Measurements from ENCODE around the gene POLA1. TPM values are rescaled to one million over a fixed set of nuclear protein-coding genes. Genes with fewer than 3 reads are reported as not detected.
"Not testable (repeated sequence)": the region's sequence is repeated elsewhere in the genome, so short reads cannot be mapped to it uniquely, and the experiment has no call there.

Gene POLA1
- total and polyA plus RNA-seq, 2 donors from 2014 or later = 2.2 to 9.7 TPM

DNA sequence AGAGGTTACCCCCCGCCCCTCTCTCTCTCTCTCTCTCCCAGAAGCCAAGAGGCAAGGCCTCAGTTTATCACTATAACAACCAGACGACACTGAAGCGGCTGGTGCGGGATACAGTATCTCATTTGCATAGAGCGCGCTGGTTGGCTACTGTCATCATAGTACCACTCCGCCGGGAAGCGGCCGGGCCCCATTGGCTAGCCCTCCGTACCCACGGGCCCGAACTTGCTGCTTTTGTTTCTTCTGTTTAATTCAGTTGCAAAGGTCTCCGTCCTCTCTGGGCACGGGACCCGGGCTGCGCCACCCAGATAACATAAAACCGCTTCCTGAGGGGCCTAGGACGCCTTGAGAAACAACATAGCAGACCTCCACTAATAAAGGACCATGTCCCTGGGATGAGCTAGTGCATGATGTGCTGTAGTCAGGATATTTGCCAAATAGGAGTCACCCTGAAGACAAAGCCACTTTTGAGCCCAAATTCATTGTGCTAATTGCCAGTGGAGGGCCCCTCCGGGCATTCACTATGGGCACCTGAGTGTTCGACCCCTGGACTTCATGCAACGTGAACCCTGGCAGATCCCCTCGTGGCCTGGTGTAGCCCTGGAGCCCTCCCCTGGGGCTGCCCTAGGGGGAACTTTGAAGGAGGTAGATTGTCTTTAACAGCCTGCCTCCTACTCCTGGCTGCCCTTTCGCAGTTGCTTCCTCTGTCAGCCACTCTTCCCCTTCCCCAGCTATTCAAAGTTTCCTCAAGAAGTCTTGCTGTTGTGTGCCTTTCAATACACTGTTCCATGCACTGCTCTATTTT is 46.3 kb upstream of the POLA1 start, which contains the start of gene PCYT1B:
Gene PCYT1B, minus strand, starts transcription at position 91 of the 802 bp plus-strand sequence. CDS start 242 bp downstream, outside the sequence.
- peak within 1 kb of the TSS in 2 of 3 donors; percentile 21 to 60 for H3K4me3 ChIP-seq (ENCODE audit: low read length in 3 of 3)
- TF ChIP-seq, protein P1, sequence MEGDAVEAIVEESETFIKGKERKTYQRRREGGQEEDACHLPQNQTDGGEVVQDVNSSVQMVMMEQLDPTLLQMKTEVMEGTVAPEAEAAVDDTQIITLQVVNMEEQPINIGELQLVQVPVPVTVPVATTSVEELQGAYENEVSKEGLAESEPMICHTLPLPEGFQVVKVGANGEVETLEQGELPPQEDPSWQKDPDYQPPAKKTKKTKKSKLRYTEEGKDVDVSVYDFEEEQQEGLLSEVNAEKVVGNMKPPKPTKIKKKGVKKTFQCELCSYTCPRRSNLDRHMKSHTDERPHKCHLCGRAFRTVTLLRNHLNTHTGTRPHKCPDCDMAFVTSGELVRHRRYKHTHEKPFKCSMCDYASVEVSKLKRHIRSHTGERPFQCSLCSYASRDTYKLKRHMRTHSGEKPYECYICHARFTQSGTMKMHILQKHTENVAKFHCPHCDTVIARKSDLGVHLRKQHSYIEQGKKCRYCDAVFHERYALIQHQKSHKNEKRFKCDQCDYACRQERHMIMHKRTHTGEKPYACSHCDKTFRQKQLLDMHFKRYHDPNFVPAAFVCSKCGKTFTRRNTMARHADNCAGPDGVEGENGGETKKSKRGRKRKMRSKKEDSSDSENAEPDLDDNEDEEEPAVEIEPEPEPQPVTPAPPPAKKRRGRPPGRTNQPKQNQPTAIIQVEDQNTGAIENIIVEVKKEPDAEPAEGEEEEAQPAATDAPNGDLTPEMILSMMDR (IDR thresholded peaks at IDR 0.05; ENCODE audit: borderline replicate concordance, extremely low read depth, insufficient read depth) = no peak
- H3K27ac ChIP-seq (ENCODE audit: low read depth in 2 of 2, low read length in 2 of 2) = no peak within 1 kb of the TSS
- peaks cover 2% of the 10 kb centered on the region for H3K27me3 ChIP-seq (ENCODE audit: control insufficient read depth, insufficient read depth, low read length)
- no peaks in the 10 kb centered on the region for H3K9me3 ChIP-seq (ENCODE audit: control insufficient read depth in 2 of 3, insufficient read depth in 1 of 3, low read length in 3 of 3)
- H3K36me3 ChIP-seq (ENCODE audit: control insufficient read depth in 2 of 3, insufficient read depth in 3 of 3, low read length in 3 of 3) = no peaks in the 10 kb centered on the region
- peaks cover 0 to 4% (median 0%) of the 10 kb centered on the region in 3 donors for H3K4me1 ChIP-seq (ENCODE audit: control insufficient read depth in 2 of 3, insufficient read depth in 2 of 3, low read depth in 1 of 3, low read length in 3 of 3)
- intact Hi-C loops (cut with DNase I) = no loop called here
- H3K9ac ChIP-seq (ENCODE audit: low read length in 3 of 3) = no peak within 1 kb of the TSS
- DNase-seq = peak; percentile 69 to 92 (median 88)
- no peak for FAIRE-seq

DNA sequence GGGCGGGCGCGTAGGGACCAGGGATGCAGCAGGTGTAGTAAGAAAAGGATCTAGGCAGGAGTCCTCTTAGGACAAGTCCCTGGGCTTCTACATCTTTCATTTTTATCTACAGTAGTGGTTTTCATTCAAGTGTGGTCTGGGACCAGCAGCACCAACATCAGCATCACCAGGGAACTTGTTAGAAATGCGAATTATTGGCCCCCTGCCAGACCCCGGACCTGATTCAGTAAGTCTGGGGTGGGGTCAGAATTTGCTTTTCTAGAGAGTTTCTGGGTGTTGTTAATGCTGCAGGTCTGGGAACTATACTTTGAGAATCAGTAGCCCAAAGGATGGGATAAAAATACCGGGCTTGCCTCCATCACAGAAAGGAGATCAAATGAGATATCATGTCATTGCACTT is 45.2 kb upstream of the POLA1 start:
- H3K27me3 ChIP-seq (ENCODE audit: control insufficient read depth, insufficient read depth, low read length) = peaks cover 2% of the 10 kb centered on the region
- TF ChIP-seq, protein P1 (IDR thresholded peaks at IDR 0.05; ENCODE audit: borderline replicate concordance, extremely low read depth, insufficient read depth) = no peak
- H3K4me3 ChIP-seq (ENCODE audit: low read length in 3 of 3) = no peak overlapping the region
- no peaks in the 10 kb centered on the region for H3K9me3 ChIP-seq (ENCODE audit: control insufficient read depth in 2 of 3, insufficient read depth in 1 of 3, low read length in 3 of 3)
- peaks cover 0 to 4% (median 0%) of the 10 kb centered on the region in 3 donors for H3K4me1 ChIP-seq (ENCODE audit: control insufficient read depth in 2 of 3, insufficient read depth in 2 of 3, low read depth in 1 of 3, low read length in 3 of 3)
- FAIRE-seq = no peak
- H3K27ac ChIP-seq (ENCODE audit: low read depth in 2 of 2, low read length in 2 of 2) = no peak overlapping the region
- no peak for DNase-seq
- intact Hi-C loops (cut with DNase I) = no loop called here
- no peaks in the 10 kb centered on the region for H3K36me3 ChIP-seq (ENCODE audit: control insufficient read depth in 2 of 3, insufficient read depth in 3 of 3, low read length in 3 of 3)
- H3K9ac ChIP-seq (ENCODE audit: low read length in 3 of 3) = no peak overlapping the region

DNA sequence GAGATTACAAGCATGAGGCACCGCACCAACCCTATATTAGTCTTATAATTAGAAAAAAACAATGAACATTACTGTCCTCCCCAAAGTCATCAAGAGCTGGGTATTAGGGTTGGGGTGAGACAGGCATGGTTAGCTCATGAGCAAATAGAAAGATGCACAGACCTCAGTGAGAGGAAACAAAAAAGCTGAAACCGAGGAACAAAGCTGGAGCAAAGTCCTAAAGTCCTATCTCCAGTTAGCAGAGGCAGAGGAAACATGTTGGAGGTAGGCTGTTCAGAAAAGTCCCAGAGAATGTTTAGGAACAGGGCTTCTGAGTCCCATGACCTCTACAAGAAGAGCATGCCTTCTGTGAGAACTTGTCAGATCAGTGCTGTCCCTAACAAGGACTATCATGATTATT is 41.9 kb upstream of the POLA1 start:
- Histone ChIP-seq H3K9me3 (ENCODE audit: control insufficient read depth in 2 of 3, insufficient read depth in 1 of 3, low read length in 3 of 3) (no peaks in the 10 kb centered on the region), H3K4me1 (ENCODE audit: control insufficient read depth in 2 of 3, insufficient read depth in 2 of 3, low read depth in 1 of 3, low read length in 3 of 3) (peaks cover 0 to 4% (median 0%) of the 10 kb centered on the region in 3 donors), H3K27ac (ENCODE audit: low read depth in 2 of 2, low read length in 2 of 2) (no peak overlapping the region), H3K36me3 (ENCODE audit: control insufficient read depth in 2 of 3, insufficient read depth in 3 of 3, low read length in 3 of 3) (no peaks in the 10 kb centered on the region), H3K4me3 (ENCODE audit: low read length in 3 of 3) (no peak overlapping the region), H3K9ac (ENCODE audit: low read length in 3 of 3) (no peak overlapping the region), H3K27me3 (ENCODE audit: control insufficient read depth, insufficient read depth, low read length) (no peaks in the 10 kb centered on the region)
- FAIRE-seq (no peak), DNase-seq (no peak)
- TF ChIP-seq, protein P1 (IDR thresholded peaks at IDR 0.05; ENCODE audit: borderline replicate concordance, extremely low read depth, insufficient read depth) = no peak
- intact Hi-C loops (cut with DNase I) = no loop called here

DNA sequence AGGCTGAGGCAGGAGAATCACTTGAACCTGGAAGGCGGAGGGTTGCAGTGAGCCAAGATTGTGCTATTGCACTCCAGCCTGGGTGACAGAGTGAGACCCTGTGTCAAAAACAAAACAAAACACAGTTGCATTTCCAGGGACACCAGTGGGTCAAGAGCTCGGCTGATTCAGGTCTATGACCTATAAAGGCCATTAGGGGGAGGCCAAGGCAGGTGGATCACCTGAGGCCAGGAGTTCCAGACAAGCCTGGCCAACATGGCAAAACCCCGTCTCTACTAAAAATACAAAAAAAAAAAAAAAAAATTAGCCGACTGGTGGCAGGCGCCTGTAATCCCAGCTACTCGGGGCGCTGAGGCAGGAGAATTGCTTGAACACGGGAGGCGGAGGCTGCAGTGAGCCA is 38.0 kb upstream of the POLA1 start:
- H3K27me3 ChIP-seq (ENCODE audit: control insufficient read depth, insufficient read depth, low read length); H3K4me1 ChIP-seq (ENCODE audit: control insufficient read depth in 2 of 3, insufficient read depth in 2 of 3, low read depth in 1 of 3, low read length in 3 of 3); H3K9me3 ChIP-seq (ENCODE audit: control insufficient read depth in 2 of 3, insufficient read depth in 1 of 3, low read length in 3 of 3); FAIRE-seq; H3K36me3 ChIP-seq (ENCODE audit: control insufficient read depth in 2 of 3, insufficient read depth in 3 of 3, low read length in 3 of 3); DNase-seq; H3K4me3 ChIP-seq (ENCODE audit: low read length in 3 of 3); H3K27ac ChIP-seq (ENCODE audit: low read depth in 2 of 2, low read length in 2 of 2); intact Hi-C loops (cut with DNase I); H3K9ac ChIP-seq (ENCODE audit: low read length in 3 of 3): not testable (repeated sequence)

Measured in kidney (tissue), 14 donors.